PFSK-1 (cell line): ENCODE measurements around the gene HEXIM1.

Experiments used
- FOXP2 ChIP-seq: optimal IDR thresholded peaks from 2 replicates; pipeline ENCODE3; 2011; ENCODE audit warnings: borderline replicate concordance, control low read depth, inconsistent platforms; ENCODE audit not compliant: insufficient read depth; ENCODE audit errors: extremely low read length, extremely low read depth
- POLR2AphosphoS5 ChIP-seq: IDR thresholded peaks from 2 replicates; pipeline ENCODE4 v1.6.1; 2012; ENCODE audit warnings: low read depth, mild to moderate bottlenecking, control low read depth, low read length, moderate library complexity
- SIN3A ChIP-seq: IDR thresholded peaks from 2 replicates; pipeline ENCODE4 v1.6.1; 2012; ENCODE audit warnings: mild to moderate bottlenecking, low read length, moderate library complexity, borderline replicate concordance; ENCODE audit not compliant: insufficient read depth
- TAF1 ChIP-seq: IDR thresholded peaks from 2 replicates; pipeline ENCODE4 v1.6.1; 2012; ENCODE audit warnings: low read length, control low read depth, borderline replicate concordance; ENCODE audit not compliant: insufficient read depth
- TF ChIP-seq, protein P1 (sequence below), 2 experiments: IDR thresholded peaks; 2 replicates each; pipeline versions ENCODE4 v1.6.1 to v1.8.0; 2011 to 2012; ENCODE audit warnings: low read depth in 2 of 2, low read length in 2 of 2, control low read depth in 1 of 2, inconsistent platforms in 1 of 2, mild to moderate bottlenecking in 1 of 2, moderate library complexity in 1 of 2; ENCODE audit not compliant: insufficient read depth in 1 of 2

HEXIM1 gene

GRCh38 chr17:45110676-45111611 lies 37.3 kb upstream of the HEXIM1 start:
- TF ChIP-seq FOXP2 (no peak), POLR2AphosphoS5 (no peak), TAF1 (no peak), SIN3A (no peak)
- TF ChIP-seq, protein P1, sequence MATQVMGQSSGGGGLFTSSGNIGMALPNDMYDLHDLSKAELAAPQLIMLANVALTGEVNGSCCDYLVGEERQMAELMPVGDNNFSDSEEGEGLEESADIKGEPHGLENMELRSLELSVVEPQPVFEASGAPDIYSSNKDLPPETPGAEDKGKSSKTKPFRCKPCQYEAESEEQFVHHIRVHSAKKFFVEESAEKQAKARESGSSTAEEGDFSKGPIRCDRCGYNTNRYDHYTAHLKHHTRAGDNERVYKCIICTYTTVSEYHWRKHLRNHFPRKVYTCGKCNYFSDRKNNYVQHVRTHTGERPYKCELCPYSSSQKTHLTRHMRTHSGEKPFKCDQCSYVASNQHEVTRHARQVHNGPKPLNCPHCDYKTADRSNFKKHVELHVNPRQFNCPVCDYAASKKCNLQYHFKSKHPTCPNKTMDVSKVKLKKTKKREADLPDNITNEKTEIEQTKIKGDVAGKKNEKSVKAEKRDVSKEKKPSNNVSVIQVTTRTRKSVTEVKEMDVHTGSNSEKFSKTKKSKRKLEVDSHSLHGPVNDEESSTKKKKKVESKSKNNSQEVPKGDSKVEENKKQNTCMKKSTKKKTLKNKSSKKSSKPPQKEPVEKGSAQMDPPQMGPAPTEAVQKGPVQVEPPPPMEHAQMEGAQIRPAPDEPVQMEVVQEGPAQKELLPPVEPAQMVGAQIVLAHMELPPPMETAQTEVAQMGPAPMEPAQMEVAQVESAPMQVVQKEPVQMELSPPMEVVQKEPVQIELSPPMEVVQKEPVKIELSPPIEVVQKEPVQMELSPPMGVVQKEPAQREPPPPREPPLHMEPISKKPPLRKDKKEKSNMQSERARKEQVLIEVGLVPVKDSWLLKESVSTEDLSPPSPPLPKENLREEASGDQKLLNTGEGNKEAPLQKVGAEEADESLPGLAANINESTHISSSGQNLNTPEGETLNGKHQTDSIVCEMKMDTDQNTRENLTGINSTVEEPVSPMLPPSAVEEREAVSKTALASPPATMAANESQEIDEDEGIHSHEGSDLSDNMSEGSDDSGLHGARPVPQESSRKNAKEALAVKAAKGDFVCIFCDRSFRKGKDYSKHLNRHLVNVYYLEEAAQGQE (IDR thresholded peaks at IDR 0.05; ENCODE audit: insufficient read depth in 1 of 2, low read depth in 2 of 2, low read length in 2 of 2) = no peak

DNA sequence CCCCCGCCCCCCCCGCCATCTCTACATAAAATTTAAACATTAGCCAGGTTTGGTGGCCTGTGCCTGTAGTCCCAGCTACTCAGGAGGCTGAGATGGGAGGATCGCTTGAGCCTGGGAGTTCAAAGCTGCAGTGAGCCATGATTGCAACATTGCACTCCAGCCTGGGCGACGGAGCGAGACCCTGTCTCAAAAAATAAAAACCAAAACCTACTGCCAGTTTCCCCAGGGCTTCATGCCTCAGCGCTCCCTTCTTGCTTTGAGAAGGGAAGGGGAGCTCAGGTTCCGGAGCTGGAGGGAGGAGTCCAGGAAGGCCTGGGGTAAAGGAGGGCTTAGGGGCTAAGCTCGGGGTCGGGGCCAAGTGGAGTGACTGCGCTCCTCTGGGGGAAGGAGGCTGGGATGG lies 36.4 kb upstream of the HEXIM1 start:
- no peak for TF ChIP-seq TAF1
- TF ChIP-seq POLR2AphosphoS5 = no peak
- TF ChIP-seq, protein P1 (IDR thresholded peaks at IDR 0.05; ENCODE audit: insufficient read depth in 1 of 2, low read depth in 2 of 2, low read length in 2 of 2) = no peak
- TF ChIP-seq SIN3A = no peak

DNA sequence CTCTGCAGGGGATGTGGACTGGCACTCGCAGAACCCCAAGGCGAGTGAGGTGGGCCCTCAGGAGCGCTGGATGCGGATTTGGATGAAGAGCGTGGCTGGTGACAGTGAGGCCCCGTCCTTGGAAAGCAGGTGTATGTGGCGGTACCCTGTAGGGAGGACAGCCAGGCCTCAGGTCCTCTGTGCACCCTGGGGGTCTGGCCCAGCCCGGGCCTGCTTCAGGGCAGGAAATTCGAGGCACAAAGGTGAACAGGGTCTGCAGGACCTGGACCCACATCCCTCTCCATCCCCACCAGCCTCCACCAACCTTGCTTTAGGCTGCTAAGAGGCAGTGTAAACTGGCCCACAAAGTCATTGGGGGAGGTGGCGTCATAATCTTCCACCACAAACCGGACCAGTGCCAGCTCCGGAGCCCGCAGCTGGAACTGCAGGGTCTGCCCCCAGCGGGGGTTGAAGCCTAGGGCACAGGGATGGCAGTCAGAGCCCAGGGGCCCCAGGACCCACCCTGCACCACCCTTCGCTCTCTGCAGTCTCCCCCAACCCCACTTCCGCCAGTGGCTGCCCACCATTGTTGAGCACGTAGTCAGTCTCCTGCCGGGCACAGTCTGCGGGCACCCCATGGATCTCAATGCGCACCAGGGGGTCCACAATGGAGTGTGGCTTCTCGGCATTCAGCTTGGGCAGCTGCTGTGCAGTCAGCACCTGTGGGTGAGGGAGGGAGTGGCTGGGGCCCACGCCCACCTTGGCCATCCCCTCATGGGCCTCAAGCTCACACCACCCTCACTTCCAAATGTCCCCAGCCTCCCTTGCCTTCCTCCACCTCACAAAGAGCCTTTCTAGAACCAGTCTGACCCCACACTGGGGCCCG lies 35.5 kb upstream of the HEXIM1 start:
- TF ChIP-seq, protein P1 (IDR thresholded peaks at IDR 0.05; ENCODE audit: insufficient read depth in 1 of 2, low read depth in 2 of 2, low read length in 2 of 2) = no peak
- no peak for TF ChIP-seq FOXP2
- TF ChIP-seq SIN3A = no peak
- TF ChIP-seq TAF1 = no peak
- TF ChIP-seq POLR2AphosphoS5 = no peak

GRCh38 chr17:45113424-45113754 lies 34.9 kb upstream of the HEXIM1 start:
- TF ChIP-seq, protein P1 (IDR thresholded peaks at IDR 0.05; ENCODE audit: insufficient read depth in 1 of 2, low read depth in 2 of 2, low read length in 2 of 2) = no peak
- no peak for TF ChIP-seq SIN3A
- no peak for TF ChIP-seq POLR2AphosphoS5
- no peak for TF ChIP-seq FOXP2
- no peak for TF ChIP-seq TAF1
